ENCODE data around the gene PRCC. TPM values are rescaled to one million over a fixed set of nuclear protein-coding genes. Genes with fewer than 3 reads are reported as not detected.
A peak's percentile ranks its signal among the peaks of the same experiment; 100 is the strongest.

PRCC gene
- total RNA-seq, 2 donors from 2014 or later: 108 to 111 TPM

- DNase-seq: peak; percentile 82
- peak overlapping the region; percentile 68 for H3K27ac ChIP-seq (ENCODE audit: low read depth, low read length)
Measured at GRCh38 chr1:156750711-156751450, 16.5 kb upstream of the PRCC start.

GRCh38 chr1:156751451-156751756 is 15.9 kb upstream of the PRCC start, which contains the start of gene HDGF:
Gene HDGF, minus strand, starts transcription at chr1:156751675. Its CDS starts 246 bp downstream, at chr1:156751429.
- 0% methylated on average over 11 to 48 of the region's 48 CpGs for WGBS, 2 experiments (ENCODE audit: insufficient coverage in 1 of 2, insufficient read length in 1 of 2)
- Histone ChIP-seq H3K4me1 (ENCODE audit: control insufficient read depth, insufficient read depth, low read length) (peaks cover 27% of the 10 kb centered on the region), H3K27me3 (ENCODE audit: control insufficient read depth, insufficient read depth, low read length, poor library complexity, severe bottlenecking) (no peaks in the 10 kb centered on the region), H3K27ac (ENCODE audit: low read depth, low read length) (peak within 1 kb of the TSS; percentile 93), H3K36me3 (ENCODE audit: control insufficient read depth, insufficient read depth, low read length) (peaks cover 18% of the 10 kb centered on the region), H3K4me3 (ENCODE audit: low read length) (peak within 1 kb of the TSS; percentile 96), H3K9me3 (ENCODE audit: control insufficient read depth, low read length) (no peaks in the 10 kb centered on the region), H3K9ac (ENCODE audit: extremely low read depth, low read length, poor library complexity, severe bottlenecking) (peak within 1 kb of the TSS; percentile 96)
- Mint-ChIP-seq H3K4me3 (peak within 1 kb of the TSS; percentile 88), H3K9me3 (no peaks in the 10 kb centered on the region), H3K27ac (peak within 1 kb of the TSS; percentile 98), H3K27me3 (ENCODE audit: insufficient read depth) (no peaks in the 10 kb centered on the region), H3K36me3 (ENCODE audit: low read depth) (no peaks in the 10 kb centered on the region), H3K4me1 (peaks cover 38% of the 10 kb centered on the region)
- TF ChIP-seq CTCF (conservative IDR thresholded peaks at IDR 0.05): no peak
- no peak for DNase-seq

More at GRCh38 chr1:156750711-156751450, 16.5 kb upstream of the PRCC start:
- peak overlapping the region; percentile 88 for H3K4me3 Mint-ChIP-seq
- peak overlapping the region; percentile 96 for H3K4me3 ChIP-seq (ENCODE audit: low read length)
- TF ChIP-seq CTCF (conservative IDR thresholded peaks at IDR 0.05): peak; percentile 24
- no peaks in the 10 kb centered on the region for H3K9me3 ChIP-seq (ENCODE audit: control insufficient read depth, low read length)
- H3K27me3 ChIP-seq (ENCODE audit: control insufficient read depth, insufficient read depth, low read length, poor library complexity, severe bottlenecking): no peaks in the 10 kb centered on the region
- peaks cover 43% of the 10 kb centered on the region for H3K4me1 Mint-ChIP-seq
- peaks cover 23% of the 10 kb centered on the region for H3K36me3 ChIP-seq (ENCODE audit: control insufficient read depth, insufficient read depth, low read length)
- H3K27ac Mint-ChIP-seq: peak overlapping the region; percentile 98
- H3K9me3 Mint-ChIP-seq: no peaks in the 10 kb centered on the region
- H3K36me3 Mint-ChIP-seq (ENCODE audit: low read depth): peaks cover 2% of the 10 kb centered on the region
- H3K27me3 Mint-ChIP-seq (ENCODE audit: insufficient read depth): no peaks in the 10 kb centered on the region
- peaks cover 32% of the 10 kb centered on the region for H3K4me1 ChIP-seq (ENCODE audit: control insufficient read depth, insufficient read depth, low read length)
- H3K9ac ChIP-seq (ENCODE audit: extremely low read depth, low read length, poor library complexity, severe bottlenecking): peak overlapping the region; percentile 88
- WGBS, 2 experiments (ENCODE audit: insufficient coverage in 1 of 2, insufficient read length in 1 of 2): 0% methylated on average over 14 to 64 of the region's 64 CpGs

- H3K4me1 ChIP-seq (ENCODE audit: control insufficient read depth, insufficient read depth, low read length): peaks cover 27% of the 10 kb centered on the region
- H3K36me3 ChIP-seq (ENCODE audit: control insufficient read depth, insufficient read depth, low read length): peaks cover 16% of the 10 kb centered on the region
- H3K9ac ChIP-seq (ENCODE audit: extremely low read depth, low read length, poor library complexity, severe bottlenecking): peak overlapping the region; percentile 96
- H3K27ac ChIP-seq (ENCODE audit: low read depth, low read length): peak overlapping the region; percentile 93
- H3K9me3 Mint-ChIP-seq: no peaks in the 10 kb centered on the region
- H3K4me3 ChIP-seq (ENCODE audit: low read length): peak overlapping the region; percentile 92
- H3K27me3 Mint-ChIP-seq (ENCODE audit: insufficient read depth): no peaks in the 10 kb centered on the region
- peaks cover 35% of the 10 kb centered on the region for H3K4me1 Mint-ChIP-seq
- H3K27me3 ChIP-seq (ENCODE audit: control insufficient read depth, insufficient read depth, low read length, poor library complexity, severe bottlenecking): no peaks in the 10 kb centered on the region
- peak overlapping the region; percentile 96 for H3K27ac Mint-ChIP-seq
- 0% methylated on average over 23 to 68 of the region's 68 CpGs for WGBS, 2 experiments (ENCODE audit: insufficient coverage in 1 of 2, insufficient read length in 1 of 2)
- H3K9me3 ChIP-seq (ENCODE audit: control insufficient read depth, low read length): no peaks in the 10 kb centered on the region
- no peak for TF ChIP-seq CTCF (conservative IDR thresholded peaks at IDR 0.05)
- peak; percentile 99 for DNase-seq
- H3K4me3 Mint-ChIP-seq: peak overlapping the region; percentile 88
- no peaks in the 10 kb centered on the region for H3K36me3 Mint-ChIP-seq (ENCODE audit: low read depth)
Measured at GRCh38 chr1:156751757-156752481, 15.4 kb upstream of the PRCC start.
